ENCODE measurements around the gene NFATC2.

NFATC2 gene

DNA sequence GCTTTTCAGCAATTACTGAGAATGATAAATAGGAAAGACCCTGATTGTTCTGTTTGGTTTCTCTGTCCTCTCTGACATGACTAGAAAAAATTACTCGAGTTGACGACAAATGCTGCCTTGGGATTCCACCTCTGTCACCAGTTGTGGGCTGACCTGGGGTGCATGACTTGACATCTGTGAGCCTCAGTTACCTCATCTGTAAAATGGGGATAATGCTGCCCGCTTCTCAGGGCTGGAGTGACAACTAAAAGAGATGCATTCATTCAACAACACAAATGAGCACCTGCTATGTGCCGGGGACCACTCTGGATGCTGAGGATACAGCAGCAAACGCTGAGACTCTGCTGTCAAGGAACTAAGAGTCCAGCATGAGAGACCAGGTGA, 94.8 kb downstream of the NFATC2 start:
- DNase-seq: no peak

DNA sequence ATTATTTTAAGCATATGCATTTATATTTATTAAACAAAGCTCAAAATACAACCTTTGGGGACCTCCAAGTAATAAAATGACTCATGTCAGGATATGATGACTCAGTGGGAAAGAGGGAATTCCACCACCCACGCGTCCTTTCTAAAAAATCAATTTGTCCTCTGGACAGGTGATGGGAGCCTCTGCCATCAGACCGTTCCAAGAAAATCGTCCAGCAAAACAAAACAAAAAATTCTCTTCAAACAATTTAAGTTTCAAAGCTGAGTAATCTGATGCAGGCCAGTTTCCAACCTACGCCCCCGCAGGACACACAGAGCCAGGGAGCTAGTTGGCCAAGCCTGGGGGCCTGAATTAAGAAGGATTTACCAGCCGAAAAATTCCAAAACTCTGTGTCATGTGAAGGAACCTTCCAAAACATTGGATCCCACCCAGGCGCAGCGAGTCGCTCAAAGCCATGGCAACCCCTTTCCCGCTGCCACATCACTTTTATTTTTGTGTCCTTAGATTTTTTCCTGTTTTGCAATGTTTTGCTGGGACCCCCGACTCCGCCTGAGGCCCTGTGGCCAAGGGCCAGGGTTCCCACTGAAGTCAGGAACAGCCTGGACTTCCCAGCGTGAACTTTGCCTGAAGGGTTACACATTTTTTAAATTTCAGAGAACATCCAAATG, 95.3 kb downstream of the NFATC2 start:
- no peak for DNase-seq

DNA sequence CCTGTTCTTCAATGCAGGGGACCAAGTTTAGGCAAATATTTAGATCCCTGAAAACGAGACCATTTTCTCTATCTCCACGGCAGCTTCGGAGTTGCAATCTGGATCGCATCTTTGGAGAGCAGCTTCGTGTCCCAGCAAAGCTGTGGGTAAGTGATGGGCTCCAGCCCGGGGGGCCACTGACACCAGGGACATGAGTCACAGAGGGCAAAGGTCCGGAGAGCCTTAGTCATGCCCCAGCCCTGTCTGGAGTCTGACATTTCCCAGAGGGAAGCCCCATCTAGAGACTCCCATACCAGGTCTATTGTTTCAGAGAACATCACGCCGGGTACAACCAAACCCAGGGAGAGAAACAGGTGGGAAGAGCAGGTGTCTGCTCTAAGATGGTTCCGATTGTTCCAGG, 95.9 kb downstream of the NFATC2 start:
- no peak for DNase-seq

DNA sequence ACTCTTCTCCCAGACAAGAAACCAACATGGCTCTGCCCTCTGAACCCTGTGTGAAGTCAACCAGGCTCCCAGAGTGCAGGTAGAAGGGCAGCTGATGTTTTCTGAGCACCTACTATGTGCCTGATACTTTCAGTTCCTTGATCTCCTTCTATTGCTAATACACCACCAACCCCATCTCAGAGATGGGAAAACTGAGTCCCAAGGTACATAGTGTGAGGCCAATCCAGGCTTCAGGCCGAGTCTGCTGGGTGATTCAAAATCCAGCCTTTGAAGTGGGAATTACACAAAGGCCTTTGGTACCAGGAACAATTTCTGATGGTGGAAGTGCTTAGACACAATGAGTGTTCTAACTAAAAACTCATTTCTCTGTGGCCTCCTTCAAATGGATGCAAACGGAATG, 96.3 kb downstream of the NFATC2 start:
- DNase-seq: no peak

DNA sequence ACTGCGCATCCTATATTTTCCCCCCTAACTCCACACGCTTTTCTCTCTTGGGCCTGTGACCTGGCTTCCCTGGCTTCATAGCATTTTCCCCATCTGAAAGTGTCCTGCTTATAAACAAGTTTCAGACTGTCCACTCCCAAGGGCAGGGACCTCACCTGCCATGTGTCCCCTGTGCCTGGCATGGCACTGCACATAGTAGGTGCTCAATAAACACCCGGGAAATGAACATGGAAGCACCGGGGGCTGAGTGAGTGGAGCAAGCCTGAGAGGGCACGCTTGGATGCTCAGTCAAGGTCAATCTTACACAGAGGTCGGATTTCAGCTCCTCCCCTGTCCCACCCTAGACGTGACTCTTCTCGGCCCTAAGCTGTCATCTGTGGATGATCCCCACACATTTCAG, 96.9 kb downstream of the NFATC2 start:
- DNase-seq: no peak

DNA sequence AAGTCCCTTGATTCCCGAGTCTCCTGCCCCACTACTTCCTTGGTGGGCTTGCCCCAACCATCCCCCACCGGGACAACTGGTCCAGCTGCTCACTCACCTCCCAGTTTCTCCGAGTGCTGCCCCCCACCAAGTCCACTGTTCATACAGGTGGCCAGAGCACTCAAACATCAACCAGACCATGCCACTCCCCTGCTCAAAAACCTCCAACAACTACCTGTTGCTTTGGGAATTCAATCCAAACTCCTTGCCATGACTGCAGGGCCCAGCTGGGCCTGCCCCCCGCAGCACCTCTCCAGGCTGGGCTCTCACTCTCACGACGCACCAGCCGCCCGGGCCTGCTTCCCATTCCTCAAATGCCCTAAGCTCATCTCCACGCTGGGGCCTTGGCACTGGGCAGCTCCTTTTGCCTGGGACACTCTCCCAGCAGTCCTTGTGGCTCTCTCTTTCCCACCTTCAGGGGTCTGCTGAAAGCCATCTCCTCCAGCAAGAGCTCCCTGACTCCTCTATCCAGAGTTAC, 97.5 kb downstream of the NFATC2 start:
- no peak for DNase-seq

DNA sequence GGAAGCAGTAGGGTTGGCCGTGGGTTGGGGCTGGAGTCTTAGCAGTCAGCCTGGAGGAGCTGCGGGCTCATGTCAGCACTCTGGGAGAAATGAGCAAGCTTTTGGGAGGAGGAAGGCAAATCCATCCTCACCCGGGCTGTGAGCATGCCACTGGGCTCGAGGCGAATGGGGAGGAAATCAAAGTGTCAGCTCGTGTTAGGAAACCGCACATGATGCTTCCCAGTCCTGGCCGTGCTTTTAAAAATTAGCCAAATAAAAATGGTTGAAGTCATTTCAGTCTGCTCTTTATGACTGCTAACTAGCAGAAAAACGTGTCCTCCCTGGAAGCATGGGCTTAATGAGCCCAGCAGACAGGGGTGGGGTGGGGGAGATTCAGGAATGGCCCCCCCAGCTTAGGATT, 98.1 kb downstream of the NFATC2 start:
- DNase-seq: no peak

DNA sequence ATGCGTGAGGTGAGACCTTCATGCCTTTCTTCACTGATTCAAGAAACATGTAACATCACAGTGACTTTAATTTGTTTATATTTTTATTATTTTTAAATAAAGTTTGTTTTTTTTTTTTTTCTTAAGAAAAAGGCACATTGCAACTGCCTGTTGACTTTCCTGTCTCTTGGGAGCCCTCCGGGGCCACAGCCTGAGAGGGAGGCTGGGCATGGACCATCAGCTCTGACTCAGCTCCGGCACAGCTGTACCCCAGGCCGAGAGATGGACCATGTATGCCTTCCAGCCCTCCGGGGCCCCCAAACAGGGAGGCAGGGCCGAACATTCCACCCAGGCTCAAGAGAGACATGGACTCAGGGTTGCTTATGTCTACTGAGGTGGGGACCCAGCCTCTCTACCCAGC, 99.9 kb downstream of the NFATC2 start:
- no peak for DNase-seq

DNA sequence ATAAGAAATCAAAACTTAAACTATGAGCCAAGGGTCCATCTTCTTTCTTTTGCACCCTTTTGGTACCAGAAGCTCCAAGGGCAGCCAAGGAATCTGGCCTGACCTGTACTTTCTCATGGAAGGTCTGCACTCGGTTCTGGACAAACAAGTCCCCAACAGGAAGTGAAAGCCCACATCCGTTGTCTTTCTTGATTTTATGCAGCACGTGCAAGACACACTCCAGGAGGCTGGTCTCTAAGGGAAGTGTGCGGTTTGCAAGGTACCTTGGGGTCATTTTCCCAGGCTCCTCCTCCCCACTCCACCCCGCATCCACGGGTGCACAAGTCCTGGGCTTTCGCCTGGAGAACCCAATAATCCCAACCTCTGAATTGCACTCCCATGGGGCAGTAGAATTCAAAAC, 101.9 kb downstream of the NFATC2 start:
- DNase-seq: no peak

DNA sequence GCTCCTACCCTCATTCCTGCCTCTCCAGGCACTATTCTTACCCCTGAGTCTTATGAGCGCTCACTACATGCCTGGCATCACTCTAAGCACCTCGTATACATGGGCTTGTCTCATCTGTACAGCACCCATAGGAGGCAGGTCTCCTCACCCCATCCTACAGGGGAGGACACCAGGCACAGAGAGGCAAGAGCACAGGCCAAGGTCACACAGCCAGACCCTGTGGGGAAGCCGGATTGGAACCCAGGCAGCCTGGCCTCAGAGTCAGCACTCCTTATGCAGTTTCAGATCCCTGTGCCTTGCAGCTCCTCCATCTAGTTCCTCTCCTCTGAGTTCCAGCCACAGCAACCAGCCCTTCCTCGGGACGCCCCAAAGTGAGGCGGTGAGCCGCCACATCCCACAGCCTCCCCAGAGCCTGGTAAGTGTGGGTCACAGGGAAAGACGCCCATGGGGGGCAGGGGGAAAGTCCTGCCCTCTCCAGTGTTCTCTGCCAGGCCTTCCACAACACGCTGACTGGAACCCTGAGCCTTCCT, 103.3 kb downstream of the NFATC2 start:
- no peak for DNase-seq

DNA sequence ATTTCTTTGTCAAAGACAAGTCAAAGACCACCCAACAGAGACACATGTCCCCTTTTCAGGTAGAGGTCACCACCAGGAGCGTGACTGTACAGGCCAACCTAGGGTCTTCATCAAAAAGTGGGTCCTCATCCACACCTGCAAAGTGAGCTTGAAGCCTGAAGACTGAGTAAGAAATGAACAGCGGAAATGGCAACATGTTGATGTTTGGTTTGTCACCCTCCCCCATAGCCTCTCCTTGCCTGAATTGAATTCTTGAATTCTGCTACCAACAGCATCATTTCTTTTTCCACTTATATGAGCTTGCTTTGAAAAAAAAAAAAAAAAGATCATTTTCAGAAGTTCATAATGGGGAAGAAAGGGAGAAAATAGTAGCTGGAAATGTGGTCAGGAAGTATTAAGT, 104.4 kb downstream of the NFATC2 start:
- no peak for DNase-seq

DNA sequence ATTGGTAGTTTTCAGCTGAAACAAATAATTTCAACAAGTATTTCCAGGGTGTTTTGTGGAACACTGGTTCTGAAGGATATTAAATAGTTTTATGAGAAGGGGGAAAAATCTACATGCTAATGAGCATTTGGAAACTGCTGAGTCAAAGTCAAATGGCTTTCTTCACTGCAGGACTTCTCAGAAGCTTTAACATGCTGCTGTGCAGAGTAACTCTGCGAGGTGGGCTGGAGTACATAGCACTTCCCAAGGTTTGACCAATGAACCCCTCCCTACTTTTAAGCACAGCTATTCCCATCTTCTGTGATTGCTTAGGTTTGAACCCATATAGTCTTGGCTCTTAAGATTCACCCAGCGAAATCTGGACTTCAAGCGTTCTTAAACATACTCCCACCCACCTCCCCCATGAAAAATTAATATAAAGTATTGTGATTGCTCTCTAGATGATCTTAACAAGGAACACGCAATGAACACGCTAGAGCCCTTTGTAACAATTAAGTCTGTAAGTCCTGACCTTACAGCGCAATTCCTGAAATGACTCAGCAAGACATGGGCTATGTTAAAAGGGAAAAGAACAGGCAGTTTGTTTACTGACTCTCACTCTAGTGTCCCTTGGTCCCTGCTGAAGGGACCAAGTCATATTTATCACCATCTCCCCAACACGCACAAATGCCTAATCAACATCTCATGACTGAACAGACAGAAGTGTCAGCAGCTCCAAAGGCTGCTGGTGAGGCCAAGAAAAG, 105.2 kb downstream of the NFATC2 start:
- no peak for DNase-seq

DNA sequence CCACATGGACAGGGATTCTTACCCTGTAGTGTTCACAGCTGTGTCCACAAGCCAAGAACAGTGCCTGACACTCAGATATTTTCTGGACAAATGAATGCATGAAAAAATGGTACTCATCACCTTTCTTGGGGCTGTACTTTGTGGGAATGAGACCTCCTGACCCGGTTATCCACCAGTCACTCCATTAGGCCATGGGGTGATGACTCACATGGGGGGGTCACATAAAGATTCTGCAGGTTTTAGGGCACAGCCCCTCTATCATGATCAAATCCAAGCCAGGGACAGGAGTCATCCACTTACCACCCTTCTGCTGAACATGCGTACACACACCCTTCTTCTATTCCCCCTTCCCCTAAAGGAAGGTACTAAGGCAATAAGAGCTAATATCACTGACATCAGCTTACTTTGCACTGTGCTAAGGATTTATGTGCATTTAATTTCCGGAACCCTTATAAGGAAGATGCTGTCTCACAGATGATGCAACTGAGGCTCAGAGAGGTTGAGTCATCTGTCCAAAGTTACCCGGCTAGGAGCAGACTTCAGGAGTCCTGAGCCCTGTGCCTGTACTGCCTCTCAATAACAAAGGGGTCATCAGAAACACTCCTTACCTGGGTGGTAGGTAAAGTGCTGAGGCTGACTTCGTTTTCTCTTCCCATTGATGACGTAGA, 107.8 kb downstream of the NFATC2 start:
- no peak for DNase-seq

DNA sequence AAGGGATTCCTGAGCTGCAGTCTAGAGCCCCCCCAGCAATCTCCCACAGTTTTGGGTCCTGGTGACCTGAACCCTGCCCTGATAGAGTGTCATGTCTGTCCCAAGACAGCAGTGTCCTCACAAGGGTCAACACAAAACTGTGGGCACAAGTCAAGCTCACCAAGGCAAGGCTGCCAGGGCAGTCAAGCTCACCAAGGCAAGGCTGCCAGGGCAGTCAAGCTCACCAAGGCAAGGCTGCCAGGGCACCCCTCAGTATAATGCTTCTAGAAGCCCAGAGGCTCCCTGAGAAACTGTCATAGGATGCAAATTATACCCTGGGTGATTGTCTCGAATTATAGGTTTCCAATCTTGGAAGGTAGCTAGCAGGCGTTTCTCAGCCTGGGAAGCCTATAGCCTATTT, 108.5 kb downstream of the NFATC2 start:
- no peak for DNase-seq

DNA sequence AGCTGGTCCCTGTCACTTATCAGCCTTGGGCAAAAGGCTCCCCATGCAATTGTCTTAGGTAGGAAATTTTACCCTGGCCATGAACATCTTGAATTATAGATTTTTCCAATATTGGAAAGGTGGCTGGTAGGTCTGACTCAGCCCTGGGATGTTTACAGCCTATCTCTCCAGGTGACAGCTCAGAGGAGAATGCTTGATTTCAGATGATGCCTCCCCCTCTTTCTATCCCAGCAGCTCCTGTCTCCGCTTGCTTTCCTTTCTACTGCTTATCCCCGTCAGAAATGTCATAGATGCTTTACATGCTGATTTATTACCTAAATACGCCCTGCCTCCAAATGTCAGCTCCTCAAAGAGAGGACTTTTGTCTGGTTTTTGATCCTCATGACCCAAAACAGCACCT, 109.6 kb downstream of the NFATC2 start:
- no peak for DNase-seq

DNA sequence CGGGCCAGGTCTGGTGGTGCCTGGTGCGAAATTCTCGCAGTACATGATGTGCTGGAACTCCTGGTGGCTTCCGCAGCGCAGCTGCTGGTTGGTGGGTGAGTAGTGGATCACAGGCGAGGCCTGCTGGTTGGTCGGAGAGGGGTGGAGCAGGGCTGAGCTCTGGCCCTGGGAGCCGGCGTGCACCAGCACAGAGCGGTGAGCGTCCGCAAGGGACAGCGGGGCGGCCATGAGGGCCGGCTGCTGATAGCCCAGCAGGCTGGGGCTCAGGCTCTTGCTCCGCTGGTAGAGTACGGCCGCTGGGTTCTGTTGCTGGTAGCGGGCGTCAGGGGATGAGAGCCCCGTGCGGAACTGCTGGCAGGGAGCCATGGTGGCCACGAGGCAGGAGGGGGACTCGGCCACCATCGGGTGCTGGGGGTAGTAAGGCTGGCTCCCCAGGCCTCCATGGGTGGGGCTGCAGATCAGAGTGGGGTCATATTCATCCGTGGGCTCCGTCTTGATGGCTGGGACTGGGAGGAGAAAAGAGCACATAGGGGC, 110.2 kb downstream of the NFATC2 start:
- DNase-seq: no peak

DNA sequence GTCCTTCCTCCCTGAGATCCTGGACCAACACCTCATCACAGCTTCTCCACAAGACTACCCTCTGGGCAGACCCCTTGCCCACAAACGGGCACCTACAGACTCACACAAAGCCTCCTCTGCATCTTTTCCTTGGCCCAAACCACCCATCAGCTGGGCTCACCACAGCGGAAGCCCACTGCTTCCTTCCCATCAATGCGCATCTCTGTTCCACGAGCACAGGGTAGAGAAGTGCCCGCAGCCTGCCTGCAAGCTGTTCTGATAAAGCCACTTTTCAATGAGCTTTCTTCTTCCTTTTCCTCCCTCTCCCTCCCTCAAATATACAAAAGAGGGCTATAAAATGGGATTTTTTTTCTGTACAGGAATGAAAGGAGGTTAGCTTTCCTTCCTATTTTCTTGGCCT, 111.2 kb downstream of the NFATC2 start:
- DNase-seq: no peak

DNA sequence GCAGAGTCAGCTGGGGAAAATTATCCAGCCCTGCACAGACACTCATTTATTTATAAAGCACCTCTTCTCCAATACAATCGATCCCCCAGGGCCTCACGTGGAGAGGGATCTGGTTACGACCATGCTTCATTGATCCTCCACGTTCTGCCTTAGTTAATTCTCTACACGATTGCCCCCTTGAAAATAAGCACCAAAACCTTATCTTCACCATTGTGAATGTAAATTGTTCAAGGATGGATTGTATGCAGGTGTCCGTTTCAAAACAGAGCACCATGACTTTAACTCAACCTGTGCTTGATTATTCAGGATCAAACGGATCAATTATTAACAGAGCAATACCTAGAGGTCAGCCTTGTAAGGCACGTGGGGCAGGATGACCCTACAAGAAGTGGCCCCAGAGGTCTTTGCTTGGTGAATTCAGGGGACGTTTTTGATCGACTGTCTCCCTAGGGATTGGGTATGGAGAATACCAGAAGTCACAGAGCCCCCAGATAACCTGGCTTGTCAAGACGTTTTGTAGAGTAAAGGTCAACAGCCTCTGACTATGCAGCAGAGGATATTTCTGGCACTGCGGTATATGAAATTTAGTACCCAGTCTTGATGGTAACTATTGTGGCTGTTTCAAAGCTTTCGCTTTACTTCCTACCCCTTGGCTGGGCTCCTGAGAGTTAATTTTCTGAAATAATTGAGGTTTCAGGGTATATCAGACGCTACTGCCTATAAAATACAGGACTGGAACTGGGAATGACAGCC, 112.1 kb downstream of the NFATC2 start:
- no peak for DNase-seq

DNA sequence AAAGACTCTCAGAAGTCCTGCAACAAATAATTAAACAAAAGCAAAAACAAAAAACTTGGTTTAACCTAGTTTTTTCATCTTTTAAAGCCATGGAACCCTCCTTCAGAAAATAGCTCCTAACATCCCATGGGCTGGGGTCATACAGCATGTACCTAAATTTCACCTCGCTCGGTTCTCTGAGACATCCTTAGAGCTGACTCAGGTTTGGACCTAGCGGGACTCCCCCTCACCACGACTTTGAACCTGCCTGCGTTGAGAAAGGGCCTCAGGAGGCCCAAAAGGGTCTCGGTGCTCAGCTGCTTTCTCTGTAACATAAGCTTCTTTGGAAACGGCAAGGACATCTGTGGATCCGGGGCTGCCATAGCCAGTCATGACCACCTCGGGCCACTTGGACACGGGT, 112.8 kb downstream of the NFATC2 start:
- no peak for DNase-seq

DNA sequence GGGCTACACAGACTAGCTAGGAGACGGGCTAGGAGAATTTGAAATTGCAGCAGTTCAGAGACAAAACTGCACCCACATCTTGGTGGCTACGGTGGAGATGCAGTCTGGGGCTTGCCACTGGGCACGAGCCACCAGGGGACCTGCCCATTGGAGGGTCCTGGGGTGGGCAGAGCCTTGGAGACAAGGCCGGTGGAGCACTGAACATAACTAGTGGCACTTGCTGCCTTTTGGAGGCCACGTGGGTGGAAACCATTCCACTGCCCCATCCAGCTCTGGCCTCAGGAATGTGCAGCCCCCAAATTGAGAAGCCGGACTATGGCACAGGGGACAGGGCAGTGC, 113.4 kb downstream of the NFATC2 start:
- DNase-seq: no peak

DNA sequence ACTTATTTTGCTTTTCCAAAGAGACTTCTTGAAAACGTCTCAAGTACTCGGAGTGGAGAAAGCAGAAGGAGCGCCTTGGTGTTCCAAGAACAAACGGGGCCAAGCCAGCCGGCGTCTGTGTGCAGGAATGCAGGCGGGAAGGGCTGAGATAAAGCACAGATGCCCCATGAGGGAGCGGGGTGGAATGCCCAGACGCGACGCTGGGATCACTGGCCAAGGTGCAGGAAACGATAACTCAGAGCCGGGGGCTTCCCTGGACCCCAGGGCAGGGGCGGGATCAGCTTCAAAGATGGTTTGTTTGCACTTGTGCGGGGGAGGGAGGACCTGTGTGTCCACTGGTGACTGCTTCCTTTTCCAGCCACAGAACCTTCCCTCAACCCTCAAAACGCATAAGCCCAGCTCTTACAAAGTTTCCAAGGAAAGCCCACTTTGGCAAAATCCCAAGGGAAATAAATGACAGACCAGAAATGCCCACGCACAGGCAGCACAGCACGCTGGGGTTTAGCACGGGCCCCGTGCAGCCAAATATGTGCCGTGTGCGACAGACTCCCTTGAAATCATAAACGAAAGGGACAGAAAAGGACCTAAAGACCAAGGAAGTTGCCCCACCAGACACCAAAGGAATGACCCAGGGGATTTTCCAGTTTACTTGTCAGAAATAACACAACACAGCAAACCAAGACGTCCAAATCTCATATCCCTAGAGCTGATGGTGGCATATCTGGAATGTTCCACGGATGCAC, 113.9 kb downstream of the NFATC2 start:
- no peak for DNase-seq

DNA sequence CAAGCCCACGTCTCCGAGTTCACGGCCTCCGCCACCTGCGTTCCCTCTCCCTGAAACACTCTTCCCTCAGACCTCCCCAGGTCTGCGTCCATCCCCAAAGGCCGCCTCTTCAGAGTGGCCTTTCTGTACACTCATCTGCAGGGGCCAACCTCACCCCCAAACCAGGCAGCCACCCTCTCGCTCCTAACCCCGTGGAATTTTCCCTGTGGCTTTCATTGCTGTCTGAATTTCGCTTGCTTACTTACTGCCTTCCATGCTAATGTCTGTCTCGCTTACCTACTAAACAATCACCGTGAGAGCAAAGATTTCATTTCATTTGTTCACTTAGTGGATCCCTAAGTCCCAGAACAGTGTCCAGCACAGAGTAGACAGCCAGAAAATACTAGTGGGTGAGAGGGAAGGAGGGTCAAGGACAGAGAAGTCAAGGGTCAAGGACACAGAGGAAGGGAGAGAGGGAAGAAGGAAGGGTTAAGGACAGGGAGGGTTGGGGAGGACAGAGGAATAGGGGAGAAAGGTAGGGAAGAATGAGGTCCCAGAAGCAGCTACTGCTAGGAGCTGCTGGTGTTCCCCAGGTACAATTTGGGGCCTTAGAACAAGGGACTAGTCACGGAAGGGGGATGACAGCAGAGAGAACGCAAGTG, 114.7 kb downstream of the NFATC2 start:
- DNase-seq: no peak

Data from activated CD4-positive, alpha-beta T cell treated with anti-CD3 and anti-CD28 coated beads, Interleukin-2, amount 50 U/mL, for 1 hour (primary cell).